ENCODE results near the gene CALB2. TPM values are rescaled to one million over a fixed set of nuclear protein-coding genes. Genes with fewer than 3 reads are reported as not detected.

The CALB2 gene
- total and polyA plus RNA-seq, 2 donors from 2014 or later: 1.4 TPM; not detected in 1

GRCh38 chr16:71350821-71351557, 7.5 kb upstream of the CALB2 start:
- no peak overlapping the region for H3K9ac ChIP-seq (ENCODE audit: low read length in 3 of 3)
- no peaks in the 10 kb centered on the region for H3K27me3 ChIP-seq (ENCODE audit: control insufficient read depth, insufficient read depth, low read length)
- no peaks in the 10 kb centered on the region for H3K36me3 ChIP-seq (ENCODE audit: control insufficient read depth in 2 of 3, insufficient read depth in 3 of 3, low read length in 3 of 3)
- no peak for TF ChIP-seq CTCF (IDR thresholded peaks at IDR 0.05; ENCODE audit: borderline replicate concordance, extremely low read depth, insufficient read depth)
- no peak for DNase-seq
- H3K9me3 ChIP-seq (ENCODE audit: control insufficient read depth in 2 of 3, insufficient read depth in 1 of 3, low read length in 3 of 3): no peaks in the 10 kb centered on the region
- intact Hi-C loops (cut with DNase I): no loop called here
- FAIRE-seq: no peak
- no peak overlapping the region for H3K4me3 ChIP-seq (ENCODE audit: low read length in 3 of 3)
- H3K27ac ChIP-seq (ENCODE audit: low read depth in 2 of 2, low read length in 2 of 2): no peak overlapping the region
- no peaks in the 10 kb centered on the region for H3K4me1 ChIP-seq (ENCODE audit: control insufficient read depth in 2 of 3, insufficient read depth in 2 of 3, low read depth in 1 of 3, low read length in 3 of 3)

GRCh38 chr16:71351558-71351901, 7.0 kb upstream of the CALB2 start:
- Histone ChIP-seq H3K9ac (ENCODE audit: low read length in 3 of 3) (no peak overlapping the region), H3K9me3 (ENCODE audit: control insufficient read depth in 2 of 3, insufficient read depth in 1 of 3, low read length in 3 of 3) (no peaks in the 10 kb centered on the region), H3K27ac (ENCODE audit: low read depth in 2 of 2, low read length in 2 of 2) (no peak overlapping the region), H3K4me1 (ENCODE audit: control insufficient read depth in 2 of 3, insufficient read depth in 2 of 3, low read depth in 1 of 3, low read length in 3 of 3) (no peaks in the 10 kb centered on the region), H3K4me3 (ENCODE audit: low read length in 3 of 3) (no peak overlapping the region), H3K36me3 (ENCODE audit: control insufficient read depth in 2 of 3, insufficient read depth in 3 of 3, low read length in 3 of 3) (no peaks in the 10 kb centered on the region), H3K27me3 (ENCODE audit: control insufficient read depth, insufficient read depth, low read length) (no peaks in the 10 kb centered on the region)
- no peak for FAIRE-seq
- DNase-seq: no peak
- TF ChIP-seq CTCF (IDR thresholded peaks at IDR 0.05; ENCODE audit: borderline replicate concordance, extremely low read depth, insufficient read depth): no peak
- intact Hi-C loops (cut with DNase I): no loop called here

- no peaks in the 10 kb centered on the region for H3K4me1 ChIP-seq (ENCODE audit: control insufficient read depth in 2 of 3, insufficient read depth in 2 of 3, low read depth in 1 of 3, low read length in 3 of 3)
- FAIRE-seq: no peak
- no peaks in the 10 kb centered on the region for H3K27me3 ChIP-seq (ENCODE audit: control insufficient read depth, insufficient read depth, low read length)
- TF ChIP-seq CTCF (IDR thresholded peaks at IDR 0.05; ENCODE audit: borderline replicate concordance, extremely low read depth, insufficient read depth): no peak
- DNase-seq: no peak
- H3K27ac ChIP-seq (ENCODE audit: low read depth in 2 of 2, low read length in 2 of 2): no peak overlapping the region
- no peak overlapping the region for H3K4me3 ChIP-seq (ENCODE audit: low read length in 3 of 3)
- no peaks in the 10 kb centered on the region for H3K9me3 ChIP-seq (ENCODE audit: control insufficient read depth in 2 of 3, insufficient read depth in 1 of 3, low read length in 3 of 3)
- no peak overlapping the region for H3K9ac ChIP-seq (ENCODE audit: low read length in 3 of 3)
- no peaks in the 10 kb centered on the region for H3K36me3 ChIP-seq (ENCODE audit: control insufficient read depth in 2 of 3, insufficient read depth in 3 of 3, low read length in 3 of 3)
- intact Hi-C loops (cut with DNase I): no loop called here
These were observed 6.1 kb upstream of the CALB2 start for GRCh38 chr16:71352466-71352865.

Data from kidney (tissue), 14 donors.